Activated T-helper 1 cell treated with anti-CD3 and anti-CD28 coated beads, Interleukin-2, amount 50 U/mL, for 16 hours (primary cell): Measurements from ENCODE around the gene CRTC1.

ENCODE experiments used
- DNase-seq, 2 donors: peaks; one replicate each; pipeline ENCODE4 v3.0.0-alpha.2; 2020; ENCODE audit warnings: low read depth in 1 of 2, low spot score in 1 of 2

The CRTC1 gene

GRCh38 chr19:18765224-18765623 is 81.7 kb downstream of the CRTC1 start:
- no peak for DNase-seq

- no peak for DNase-seq
These were observed 84.7 kb downstream of the CRTC1 start for GRCh38 chr19:18768046-18768771.

- DNase-seq: no peak
These were observed 85.8 kb downstream of the CRTC1 start for GRCh38 chr19:18768997-18769891.

- no peak for DNase-seq
These were observed 86.6 kb downstream of the CRTC1 start for GRCh38 chr19:18769989-18770528.

- DNase-seq: no peak
These were observed 87.3 kb downstream of the CRTC1 start for GRCh38 chr19:18770663-18771327.

GRCh38 chr19:18771328-18772242 is 88.1 kb downstream of the CRTC1 start:
- DNase-seq: no peak

GRCh38 chr19:18772620-18773587 is 89.4 kb downstream of the CRTC1 start:
- DNase-seq: no peak

- no peak for DNase-seq
These were observed 90.2 kb downstream of the CRTC1 start for GRCh38 chr19:18773682-18774081.

- DNase-seq: no peak
These were observed 90.6 kb downstream of the CRTC1 start for GRCh38 chr19:18774107-18774506.

- DNase-seq: no peak
These were observed 91.4 kb downstream of the CRTC1 start for GRCh38 chr19:18774782-18775444.

- no peak for DNase-seq
These were observed 92.3 kb downstream of the CRTC1 start for GRCh38 chr19:18775586-18776287.

GRCh38 chr19:18776288-18776594 is 92.8 kb downstream of the CRTC1 start:
- no peak for DNase-seq

GRCh38 chr19:18776736-18777135 is 93.3 kb downstream of the CRTC1 start:
- no peak for DNase-seq

- no peak for DNase-seq
These were observed 94.0 kb downstream of the CRTC1 start for GRCh38 chr19:18777301-18778075.

GRCh38 chr19:18778076-18778389 is 94.6 kb downstream of the CRTC1 start:
- DNase-seq: no peak

GRCh38 chr19:18778826-18779495 is 95.5 kb downstream of the CRTC1 start:
- no peak for DNase-seq

- DNase-seq: no peak
These were observed 96.6 kb downstream of the CRTC1 start for GRCh38 chr19:18780081-18780480.
